NCI-H146 (cell line): Measurements from ENCODE around the gene FEZ2.

Experiments
- DNase-seq: peaks from one replicate; lab custom pipeline; 2025; lab: John Stamatoyannopoulos, UW

Gene FEZ2

GRCh38 chr2:36587101-36587500 is 10.9 kb downstream of the FEZ2 start:
- no peak for DNase-seq

DNA sequence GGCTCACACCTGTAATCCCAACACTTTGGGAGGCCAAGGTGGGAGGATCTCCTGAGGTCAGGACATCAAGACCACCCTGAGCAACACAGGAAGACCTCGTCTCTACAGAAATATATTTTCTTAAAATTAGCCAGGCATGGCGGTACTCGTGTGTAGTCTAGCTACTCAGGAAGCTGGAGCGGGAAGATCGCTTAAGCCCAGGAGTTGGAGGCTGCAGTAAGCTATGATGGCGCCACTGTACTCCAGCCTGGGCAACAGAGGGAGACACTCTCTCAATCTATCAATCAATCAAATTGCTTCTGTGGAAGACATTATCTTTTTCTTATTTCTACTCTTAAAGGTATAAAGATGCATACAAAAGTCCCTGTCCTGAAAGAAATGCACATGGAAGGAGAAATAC is 11.3 kb downstream of the FEZ2 start:
- no peak for DNase-seq

GRCh38 chr2:36584148-36584794 is 13.7 kb downstream of the FEZ2 start:
- DNase-seq: no peak

DNA sequence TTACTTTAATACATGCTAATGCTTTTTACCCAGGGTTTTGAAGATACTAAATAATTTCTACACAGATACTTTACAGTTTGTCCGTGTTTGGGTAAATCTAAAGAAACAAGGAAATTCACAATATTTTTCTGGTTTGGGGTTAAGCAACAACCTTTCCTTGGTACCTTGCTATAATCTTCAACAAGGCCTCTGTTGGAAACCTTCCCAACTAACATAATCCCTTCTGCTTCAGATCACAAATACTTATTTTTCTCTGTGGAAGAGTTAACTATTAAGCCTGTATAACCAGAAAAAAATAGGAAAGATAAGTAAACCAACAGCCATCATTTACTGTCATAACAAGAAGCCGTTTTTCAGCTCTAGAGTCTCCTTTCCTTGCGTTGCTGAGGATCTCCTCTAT is 15.0 kb downstream of the FEZ2 start:
- no peak for DNase-seq

DNA sequence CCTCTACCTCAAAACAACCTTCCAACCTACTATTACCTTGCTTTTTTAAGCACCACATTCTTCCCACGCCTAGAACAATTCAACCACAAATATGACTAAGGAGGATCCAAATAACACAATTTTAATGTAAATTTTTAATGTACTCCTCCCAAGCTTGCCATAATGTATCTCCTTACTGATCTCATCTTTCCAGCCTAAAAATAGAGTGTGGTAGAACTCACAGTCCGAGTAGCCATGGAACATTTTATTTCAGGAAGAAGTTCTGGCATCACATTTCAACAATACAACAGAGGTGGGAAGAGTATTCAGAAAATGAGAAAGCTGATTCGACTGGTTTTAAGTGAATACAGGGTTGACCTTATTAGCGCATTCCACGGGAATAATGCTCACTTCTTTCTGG is 15.4 kb downstream of the FEZ2 start:
- DNase-seq: no peak

DNA sequence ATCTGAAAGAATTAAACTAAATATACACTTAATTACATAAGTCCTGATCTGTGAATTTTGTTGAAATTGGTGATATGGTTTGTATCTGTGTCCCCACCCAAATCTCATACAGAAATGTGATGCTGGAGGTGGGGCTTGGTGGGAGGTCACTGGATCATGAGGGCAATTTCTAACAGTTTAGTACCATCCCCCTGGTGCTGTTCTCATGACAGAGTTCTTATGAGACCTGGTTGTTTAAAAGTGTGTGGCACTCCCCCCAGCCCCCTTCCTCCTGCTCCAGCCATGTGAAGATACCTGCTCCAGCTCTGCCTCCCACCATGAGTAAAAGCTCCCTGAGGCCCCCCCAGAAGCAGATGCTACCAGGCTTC is 18.7 kb downstream of the FEZ2 start:
- no peak for DNase-seq

GRCh38 chr2:36578343-36579296 is 19.3 kb downstream of the FEZ2 start:
- no peak for DNase-seq

DNA sequence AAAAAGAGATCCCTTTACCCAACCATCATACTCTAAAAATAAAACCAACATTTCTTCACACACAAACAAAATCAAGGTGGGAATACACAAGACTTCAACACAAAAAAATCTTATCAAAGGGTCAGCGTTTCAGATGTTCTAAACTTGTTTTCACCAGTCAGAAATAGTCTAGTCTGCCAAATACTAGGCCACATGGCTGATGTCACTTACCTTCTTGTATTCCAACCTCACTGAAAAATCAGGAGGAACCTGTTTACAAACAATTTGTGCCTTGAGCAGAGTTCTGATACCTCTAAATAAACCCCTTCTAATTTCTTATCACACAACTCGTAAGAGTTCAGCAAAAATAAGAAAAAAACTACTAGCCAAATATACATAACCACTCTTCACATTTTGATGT is 20.1 kb downstream of the FEZ2 start:
- DNase-seq: no peak

DNA sequence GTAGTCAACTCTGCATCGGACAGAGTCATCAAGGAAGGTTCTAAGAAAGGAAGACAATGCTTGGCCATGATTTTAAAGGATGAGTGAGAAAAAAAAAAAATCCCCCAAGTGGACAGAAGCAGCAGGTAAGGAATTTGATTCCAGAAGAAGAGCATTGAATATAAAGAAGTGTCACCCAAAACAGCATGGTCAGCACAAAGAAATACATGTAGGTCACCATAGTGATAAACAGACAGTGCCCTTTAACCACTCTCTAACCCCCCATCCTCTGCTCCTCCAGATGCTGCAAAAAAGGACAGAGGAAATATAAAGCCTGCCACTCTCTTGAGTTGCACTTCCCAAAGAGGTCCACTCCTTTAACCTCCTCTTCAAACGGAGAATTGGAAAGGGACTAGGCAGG is 23.4 kb downstream of the FEZ2 start:
- DNase-seq: no peak

- no peak for DNase-seq
These were observed 24.8 kb downstream of the FEZ2 start for GRCh38 chr2:36573165-36573564.

DNA sequence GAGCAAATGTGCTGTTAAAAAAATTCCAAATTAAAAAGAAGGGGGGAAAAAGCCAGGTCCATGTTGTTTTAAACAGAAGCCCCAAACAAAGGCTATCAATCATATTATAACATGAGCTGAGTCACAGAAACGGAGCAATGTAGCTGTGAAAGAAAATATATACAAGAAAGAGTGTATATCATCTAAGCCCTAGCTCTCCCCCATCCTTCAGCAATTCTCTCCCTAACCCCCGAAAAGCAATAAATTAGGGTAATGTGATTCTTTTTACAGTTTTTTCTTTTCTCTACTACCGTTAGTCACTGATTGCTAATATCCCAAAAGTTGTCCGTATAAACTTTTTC is 25.3 kb downstream of the FEZ2 start:
- DNase-seq: no peak

DNA sequence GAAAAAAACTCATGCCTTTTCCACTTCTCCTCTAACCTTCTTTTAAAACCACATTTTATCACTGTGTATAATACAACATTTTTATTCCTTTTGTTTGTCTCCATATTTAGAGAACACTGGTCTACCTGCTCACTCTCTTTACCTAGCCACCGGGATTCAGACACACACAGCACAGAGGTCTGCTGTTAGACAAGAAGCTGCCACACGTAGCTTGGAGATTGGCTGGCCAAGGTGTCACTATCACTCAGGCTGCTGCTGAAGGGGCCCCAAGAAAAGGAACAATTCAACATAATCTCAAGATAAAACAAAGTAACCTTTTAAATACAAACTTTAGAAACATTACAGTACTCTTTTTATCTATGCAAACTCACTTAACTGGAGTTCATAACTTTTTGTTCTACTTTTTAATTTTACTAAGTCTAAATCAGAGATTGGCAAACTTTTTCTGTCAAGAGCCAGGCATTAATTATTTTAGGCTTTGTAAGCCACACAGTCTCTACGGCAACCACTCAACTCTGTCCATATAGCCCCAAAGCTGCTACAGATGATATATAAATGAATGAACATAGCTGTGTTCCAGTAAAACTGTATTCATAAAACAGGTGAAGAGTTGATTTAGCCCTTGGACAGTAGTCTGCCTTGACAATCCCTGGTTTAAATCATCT is 25.8 kb downstream of the FEZ2 start:
- no peak for DNase-seq

DNA sequence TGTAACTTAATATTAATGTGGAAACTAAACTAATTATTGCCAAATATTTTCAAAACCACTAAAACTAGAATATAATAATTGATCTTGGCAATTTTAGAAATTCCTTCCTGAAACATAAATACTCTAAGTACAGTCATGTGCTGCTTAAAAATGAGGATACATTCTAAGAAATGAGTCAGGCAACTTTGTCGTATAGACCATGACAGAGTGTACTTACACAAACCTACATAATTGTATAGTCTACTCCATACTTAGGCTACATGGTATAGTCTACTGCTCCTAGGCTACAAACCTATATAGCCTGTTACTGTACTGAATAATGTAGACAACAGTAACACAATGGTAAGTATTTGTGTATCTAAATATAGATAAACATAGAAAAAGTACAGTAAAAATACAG is 27.6 kb downstream of the FEZ2 start:
- DNase-seq: no peak

- DNase-seq: no peak
These were observed 28.6 kb downstream of the FEZ2 start for GRCh38 chr2:36569267-36569856.

DNA sequence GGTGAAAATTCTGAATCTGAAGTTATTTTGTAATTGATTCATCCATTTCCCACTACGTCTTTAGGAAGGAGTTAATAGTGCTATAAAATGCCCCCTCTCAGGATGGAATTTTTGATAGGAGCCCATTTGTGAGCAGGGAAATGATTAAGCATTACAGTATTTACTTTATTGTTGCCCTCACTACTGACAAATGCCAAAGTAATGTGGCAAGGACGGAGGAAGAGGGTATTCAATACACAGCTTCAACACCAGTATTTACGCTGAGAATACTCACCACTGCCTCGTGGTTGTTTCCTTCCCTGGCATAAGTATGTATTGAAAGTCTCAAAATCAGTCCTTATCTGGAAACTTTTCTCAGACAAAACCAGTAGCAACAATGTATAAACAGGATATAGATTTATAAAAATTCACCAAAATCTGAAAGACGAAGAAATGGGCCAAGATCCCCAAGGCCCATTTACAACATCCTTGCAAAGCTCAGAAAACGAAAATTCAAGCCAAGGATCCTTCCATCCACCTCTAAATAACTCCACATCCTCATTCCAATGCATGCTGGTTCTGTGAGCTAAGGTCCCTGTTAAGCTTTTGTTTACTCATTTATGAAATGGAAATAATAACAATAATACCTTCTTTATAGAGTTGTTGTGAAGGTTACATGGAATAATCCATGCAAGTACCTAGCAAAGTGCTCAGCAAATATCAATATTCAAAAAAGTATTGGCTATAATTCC is 29.3 kb downstream of the FEZ2 start:
- DNase-seq: no peak

GRCh38 chr2:36567711-36568408 is 30.1 kb downstream of the FEZ2 start:
- DNase-seq: no peak

- DNase-seq: no peak
These were observed 31.1 kb downstream of the FEZ2 start for GRCh38 chr2:36566887-36567286.

GRCh38 chr2:36565712-36566111 is 32.3 kb downstream of the FEZ2 start:
- no peak for DNase-seq

DNA sequence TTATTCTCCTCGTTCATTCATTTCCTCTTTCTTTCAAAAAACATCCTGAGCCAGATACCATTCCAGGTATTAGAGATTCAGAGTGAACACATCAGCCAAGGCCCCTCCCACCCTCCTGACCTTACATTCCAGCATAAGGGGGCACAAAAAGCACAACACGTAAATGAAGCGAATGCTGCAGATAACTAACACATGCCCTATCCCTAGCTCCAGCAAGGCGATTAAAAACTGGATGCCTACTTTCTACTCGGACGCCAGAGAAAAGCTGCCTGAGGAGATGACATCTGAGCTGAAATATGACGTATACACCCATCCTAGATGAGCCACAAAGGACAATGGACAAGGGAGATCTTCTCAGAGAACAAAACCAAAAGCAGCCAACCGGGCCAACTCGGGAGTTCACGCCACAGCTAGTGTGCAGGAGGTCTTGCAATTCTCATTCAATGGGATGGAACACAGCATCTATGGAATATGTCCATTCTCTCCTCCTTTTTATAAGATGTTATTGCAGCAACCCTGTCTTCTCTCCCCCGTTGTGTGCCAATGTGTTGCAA is 33.5 kb downstream of the FEZ2 start:
- DNase-seq: no peak

DNA sequence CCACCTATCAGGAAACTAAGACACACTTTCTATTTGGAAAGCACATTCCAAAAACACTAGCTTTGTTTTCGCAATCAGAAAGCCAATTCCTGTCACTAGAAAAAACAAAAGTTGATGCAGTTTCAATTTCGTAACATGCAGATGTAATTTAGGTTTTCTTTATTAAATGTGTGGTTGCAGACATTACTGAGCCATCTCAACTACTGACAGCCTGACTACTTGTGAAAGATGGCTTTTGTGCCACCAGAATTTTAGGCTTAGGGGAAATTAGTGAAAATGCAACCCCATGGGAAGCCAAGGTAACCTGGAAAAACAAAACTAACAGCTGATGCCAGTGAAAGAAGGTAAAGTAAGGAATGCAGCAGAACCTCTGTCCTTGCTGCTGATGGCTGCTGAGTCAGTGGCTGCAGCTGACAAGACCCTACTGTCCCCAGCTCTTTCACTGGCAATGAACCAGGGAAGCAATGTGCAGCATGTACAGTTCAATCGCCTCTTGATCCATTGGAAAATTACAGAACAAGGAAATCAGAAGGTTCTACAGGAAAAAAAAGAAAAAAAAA is 34.9 kb downstream of the FEZ2 start:
- no peak for DNase-seq

DNA sequence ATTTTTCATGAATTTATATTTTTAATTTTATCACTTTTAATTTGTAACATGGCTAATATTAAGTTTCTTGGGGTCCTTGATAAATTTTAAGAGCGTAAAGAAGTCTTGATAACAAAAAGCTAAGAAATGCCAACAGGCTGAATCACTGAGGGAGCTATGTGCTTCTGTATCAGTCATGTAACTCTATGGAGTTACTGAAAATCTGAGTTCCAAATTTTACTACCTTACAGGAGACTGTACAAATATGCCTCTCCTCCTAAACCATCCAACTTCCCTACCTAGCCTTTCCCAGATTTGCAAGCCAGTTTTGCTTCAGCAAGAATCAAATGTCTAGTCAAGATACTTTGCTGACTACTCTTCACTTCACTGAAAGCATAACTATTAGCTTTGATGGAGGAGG is 35.7 kb downstream of the FEZ2 start:
- no peak for DNase-seq
